OCI-LY7 (cell line): ENCODE measurements around the gene HEXB. TPM values are rescaled to one million over a fixed set of nuclear protein-coding genes. Genes with fewer than 3 reads are reported as not detected.
A peak's percentile ranks its signal among the peaks of the same experiment; 100 is the strongest.

Experiments
- BruUV-seq: library from RNA; stranded (reverse); fragments of 400-500 nt; replicated peaks from 2 replicates; lab custom pipeline; 2021; lab: Mats Ljungman, UMichigan
- CTCF ChIA-PET: fragments of 300-600 bp; sonication (Branson Sonifier 250); formaldehyde crosslinking; loops from one replicate; lab custom pipeline; 2022; ENCODE audit warnings: antibody characterized with exemption; ENCODE audit not compliant: unreplicated experiment; lab: Charles Lee
- POLR2A ChIA-PET: fragments of 300-600 bp; sonication (Branson Sonifier 250); formaldehyde crosslinking; loops from one replicate; lab custom pipeline; 2022; ENCODE audit warnings: antibody characterized with exemption; lab: Charles Lee
- DNase-seq: peaks from one replicate; pipeline ENCODE4 v3.0.0-alpha.2; 2015; ENCODE audit warnings: low spot score
- H2AFZ ChIP-seq: fragments of 200-600 bp; sonication (generic), shearing (Covaris generic); 2 replicates; pipeline ENCODE4 v1.6.1; 2014; ENCODE audit warnings: mild to moderate bottlenecking, antibody characterized with exemption, low read length, moderate library complexity
- H3K27ac ChIP-seq: fragments of 200-600 bp; sonication (generic); 2 replicates; pipeline ENCODE4 v1.5.1; 2014; ENCODE audit warnings: mixed run types, low read depth, mild to moderate bottlenecking, moderate library complexity, low read length, inconsistent platforms; ENCODE audit not compliant: poor library complexity, severe bottlenecking
- H3K36me3 ChIP-seq: fragments of 200-600 bp; sonication (generic); 2 replicates; pipeline ENCODE4 v1.6.1; 2014; ENCODE audit warnings: mild to moderate bottlenecking, antibody characterized with exemption, low read length, moderate library complexity, mixed read lengths; ENCODE audit not compliant: insufficient read depth
- H3K4me1 ChIP-seq: fragments of 200-600 bp; sonication (generic); 2 replicates; pipeline ENCODE4 v1.5.1; 2014; ENCODE audit warnings: mild to moderate bottlenecking, low read length; ENCODE audit not compliant: insufficient read depth, poor library complexity, severe bottlenecking
- H3K4me2 ChIP-seq: fragments of 200-600 bp; sonication (generic); 2 replicates; pipeline ENCODE4 v1.6.1; 2014; ENCODE audit warnings: mild to moderate bottlenecking, low read length
- H3K4me3 ChIP-seq: fragments of 200-600 bp; sonication (generic); 2 replicates; pipeline ENCODE4 v1.5.1; 2014; ENCODE audit warnings: mild to moderate bottlenecking, low read depth, low read length; ENCODE audit not compliant: poor library complexity, severe bottlenecking
- H3K79me2 ChIP-seq: fragments of 200-600 bp; sonication (generic); 2 replicates; pipeline ENCODE4 v1.6.1; 2016; ENCODE audit warnings: low read depth, mild to moderate bottlenecking, low read length, moderate library complexity, mixed read lengths; ENCODE audit not compliant: insufficient read depth
- H3K9me2 ChIP-seq: fragments of 200-600 bp; sonication (generic); 2 replicates; pipeline ENCODE4 v1.6.1; 2016; ENCODE audit warnings: mild to moderate bottlenecking, low read length, mixed read lengths; ENCODE audit not compliant: insufficient read depth
- H3K9me3 ChIP-seq: fragments of 200-600 bp; sonication (generic); 2 replicates; pipeline ENCODE4 v1.6.1; 2014; ENCODE audit warnings: mild to moderate bottlenecking, mixed run types, low read length, mixed read lengths
- H4K20me1 ChIP-seq: fragments of 200-600 bp; sonication (generic); 2 replicates; pipeline ENCODE4 v1.6.1; 2014; ENCODE audit warnings: mild to moderate bottlenecking, antibody characterized with exemption, low read length, moderate library complexity, mixed read lengths; ENCODE audit not compliant: insufficient read depth
- EZH2phosphoT487 ChIP-seq: fragments of 200-600 bp; sonication (generic); IDR thresholded peaks from 2 replicates; pipeline ENCODE4 v1.6.1; 2018; ENCODE audit warnings: low read depth, borderline replicate concordance, mild to moderate bottlenecking, mixed run types, antibody characterized with exemption, low read length, moderate library complexity, mixed read lengths
- intact Hi-C: fragments of 100-400 bp; cut with micrococcal nuclease; formaldehyde crosslinking; loops from one replicate; pipeline ENCODE4 v1.10.0; 2022; ENCODE audit not compliant: unreplicated experiment
- total RNA-seq, 2 experiments: library from RNA; depleted of rRNA in 1 of 2; stranded (reverse); fragments of >200 nt in 1 of 2; shearing (Covaris generic) in 1 of 2; gene quantifications; 2 replicates each; pipeline ENCODE4 v1.2.3, GENCODE V29; 2014 to 2022
- TF ChIP-seq, protein P1 (sequence below): fragments of 200-600 bp; sonication (generic); conservative IDR thresholded peaks from 2 replicates; pipeline ENCODE4 v1.5.1; 2014; ENCODE audit warnings: mild to moderate bottlenecking, antibody characterized with exemption, low read length, moderate library complexity, mixed read lengths

HEXB gene
- total RNA-seq, 2 experiments from 2014 or later = 23.8 to 36.2 TPM

DNA sequence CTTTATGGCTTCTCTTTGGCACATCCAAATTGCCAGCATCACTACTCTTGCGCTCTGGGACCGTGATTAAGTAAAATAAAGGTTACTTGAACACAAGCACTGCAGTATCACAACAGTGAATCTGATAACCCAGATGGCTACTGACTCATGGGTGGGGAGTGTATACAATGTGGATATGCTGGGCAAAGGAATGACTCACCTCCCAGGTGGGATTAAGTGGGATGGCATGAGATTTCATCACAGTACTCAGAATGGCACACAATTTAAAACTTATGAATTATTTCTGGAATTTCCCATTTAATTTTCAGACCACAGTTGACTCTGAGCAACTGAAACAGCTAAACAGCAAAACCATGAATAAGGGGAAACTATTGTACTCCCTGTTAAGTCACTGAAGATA lies 77.6 kb downstream of the HEXB start:
- Histone ChIP-seq H3K4me3 (no peak overlapping the region), H3K9me3 (no peaks in the 10 kb centered on the region), H2AFZ (no peak overlapping the region), H3K79me2 (peaks cover 48% of the 10 kb centered on the region), H3K4me2 (no peak overlapping the region), H4K20me1 (peaks cover 13% of the 10 kb centered on the region; the same call in 1 of the 2 replicates), H3K4me1 (peaks cover 11% of the 10 kb centered on the region), H3K36me3 (peaks cover 67% of the 10 kb centered on the region), H3K27ac (no peak overlapping the region), H3K9me2 (no peaks in the 10 kb centered on the region)
- intact Hi-C loops = loop anchor here (10.0 kb wide), 1 partner anchor 922 kb away; no protein-coding TSS in a partner anchor
- POLR2A ChIA-PET = interaction anchor here (0.9 to 2.4 kb wide), 3 partner anchors 13 to 23 kb away, joined by 4 to 11 read pairs (median 5); no protein-coding TSS in a partner anchor
- CTCF ChIA-PET = no interaction called here
- BruUV-seq = no TSS peak
- no peak for DNase-seq
- no peak for TF ChIP-seq EZH2phosphoT487
- TF ChIP-seq, protein P1, sequence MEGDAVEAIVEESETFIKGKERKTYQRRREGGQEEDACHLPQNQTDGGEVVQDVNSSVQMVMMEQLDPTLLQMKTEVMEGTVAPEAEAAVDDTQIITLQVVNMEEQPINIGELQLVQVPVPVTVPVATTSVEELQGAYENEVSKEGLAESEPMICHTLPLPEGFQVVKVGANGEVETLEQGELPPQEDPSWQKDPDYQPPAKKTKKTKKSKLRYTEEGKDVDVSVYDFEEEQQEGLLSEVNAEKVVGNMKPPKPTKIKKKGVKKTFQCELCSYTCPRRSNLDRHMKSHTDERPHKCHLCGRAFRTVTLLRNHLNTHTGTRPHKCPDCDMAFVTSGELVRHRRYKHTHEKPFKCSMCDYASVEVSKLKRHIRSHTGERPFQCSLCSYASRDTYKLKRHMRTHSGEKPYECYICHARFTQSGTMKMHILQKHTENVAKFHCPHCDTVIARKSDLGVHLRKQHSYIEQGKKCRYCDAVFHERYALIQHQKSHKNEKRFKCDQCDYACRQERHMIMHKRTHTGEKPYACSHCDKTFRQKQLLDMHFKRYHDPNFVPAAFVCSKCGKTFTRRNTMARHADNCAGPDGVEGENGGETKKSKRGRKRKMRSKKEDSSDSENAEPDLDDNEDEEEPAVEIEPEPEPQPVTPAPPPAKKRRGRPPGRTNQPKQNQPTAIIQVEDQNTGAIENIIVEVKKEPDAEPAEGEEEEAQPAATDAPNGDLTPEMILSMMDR = no peak

DNA sequence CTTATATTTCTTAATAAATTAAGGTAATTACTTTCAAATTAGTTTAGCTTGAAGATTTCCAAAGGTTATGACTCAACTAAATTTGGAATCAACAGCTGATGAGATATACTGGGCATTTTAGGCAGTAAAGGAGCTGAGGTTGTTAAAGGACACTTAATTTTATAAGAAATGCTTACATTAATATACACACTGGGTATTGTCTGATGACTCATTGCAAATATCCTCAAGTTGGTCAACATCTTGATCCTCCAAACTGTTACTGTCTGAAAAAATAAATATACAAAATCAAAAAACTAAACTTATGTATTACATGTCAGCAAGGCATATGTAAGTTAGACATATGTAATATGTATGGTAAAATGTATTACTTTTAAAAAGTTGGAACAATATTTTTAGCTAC lies 78.5 kb downstream of the HEXB start:
- H3K79me2 ChIP-seq = peaks cover 57% of the 10 kb centered on the region
- peaks cover 22% of the 10 kb centered on the region; the same call in 1 of the 2 replicates for H4K20me1 ChIP-seq
- no peak overlapping the region for H3K4me2 ChIP-seq
- no peaks in the 10 kb centered on the region for H3K9me2 ChIP-seq
- H3K9me3 ChIP-seq = no peaks in the 10 kb centered on the region
- ChIA-PET POLR2A (interaction anchor here (0.5 to 2.4 kb wide), 10 partner anchors 9 to 674 kb away, joined by 3 to 11 read pairs (median 3); no protein-coding TSS in a partner anchor), CTCF (no interaction called here)
- intact Hi-C loops = loop anchor here (10.0 kb wide), 1 partner anchor 921 kb away; no protein-coding TSS in a partner anchor
- no peak overlapping the region for H3K27ac ChIP-seq
- no TSS peak for BruUV-seq
- DNase-seq = no peak
- H3K4me3 ChIP-seq = no peak overlapping the region
- no peak overlapping the region for H2AFZ ChIP-seq
- H3K36me3 ChIP-seq = peaks cover 59% of the 10 kb centered on the region
- TF ChIP-seq, protein P1 = no peak
- no peak for TF ChIP-seq EZH2phosphoT487
- peaks cover 19% of the 10 kb centered on the region for H3K4me1 ChIP-seq

DNA sequence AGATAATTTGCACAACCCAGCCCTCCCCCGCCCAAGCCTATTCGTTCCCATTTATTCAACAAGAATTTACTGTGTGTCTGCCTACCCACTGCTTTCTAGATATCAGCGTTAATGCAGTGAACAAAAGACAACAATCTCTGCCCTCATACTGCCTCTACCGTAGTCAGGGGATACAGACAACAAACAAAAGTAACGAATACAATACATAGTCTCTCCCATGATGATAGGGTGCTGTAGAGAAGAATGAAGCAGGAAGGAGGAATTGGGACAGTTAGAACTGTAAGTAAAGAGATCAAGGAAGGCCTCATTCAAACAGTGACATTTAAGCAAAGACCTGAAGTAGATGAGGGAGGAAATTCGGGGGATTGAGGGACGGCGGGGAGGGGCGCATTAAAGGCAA lies 80.2 kb downstream of the HEXB start:
- H3K27ac ChIP-seq = no peak overlapping the region
- no TSS peak for BruUV-seq
- peaks cover 21% of the 10 kb centered on the region for H3K4me1 ChIP-seq
- DNase-seq = no peak
- no peak overlapping the region for H2AFZ ChIP-seq
- H3K4me2 ChIP-seq = peak overlapping the region; percentile 69
- CTCF ChIA-PET = no interaction called here
- intact Hi-C loops = loop anchor here (5.0 to 10.0 kb wide), 2 partner anchors 78 to 920 kb away; partner anchors contain the start of gene HEXB
- peaks cover 23% of the 10 kb centered on the region; the same call in 1 of the 2 replicates for H4K20me1 ChIP-seq
- POLR2A ChIA-PET = interaction anchor here (0.6 kb wide), 1 partner anchor 735 kb away, joined by 3 read pairs; no protein-coding TSS in a partner anchor
- H3K9me2 ChIP-seq = no peaks in the 10 kb centered on the region
- no peaks in the 10 kb centered on the region for H3K9me3 ChIP-seq
- TF ChIP-seq EZH2phosphoT487 = no peak
- TF ChIP-seq, protein P1 = no peak
- peaks cover 63% of the 10 kb centered on the region for H3K36me3 ChIP-seq
- peak overlapping the region; percentile 19 for H3K4me3 ChIP-seq
- H3K79me2 ChIP-seq = peaks cover 69% of the 10 kb centered on the region
